ENCODE data around the gene SFT2D2. TPM values are rescaled to one million over a fixed set of nuclear protein-coding genes. Genes with fewer than 3 reads are reported as not detected.

The SFT2D2 gene
- total RNA-seq, 1 donor from 2014 or later = 52.9 TPM

GRCh38 chr1:168218658-168219057 is 7.1 kb upstream of the SFT2D2 start:
- TF ChIP-seq CTCF (conservative IDR thresholded peaks at IDR 0.05) = no peak

GRCh38 chr1:168220470-168220871 is 5.3 kb upstream of the SFT2D2 start:
- Mint-ChIP-seq H3K27ac (ENCODE audit: unreplicated experiment) (no peak overlapping the region), H3K27me3 (ENCODE audit: low read depth) (peaks cover 3% of the 10 kb centered on the region), H3K9me3 (peaks cover 4% of the 10 kb centered on the region), H3K4me1 (peaks cover 12% of the 10 kb centered on the region), H3K4me3 (no peak overlapping the region), H3K36me3 (ENCODE audit: low read depth) (peaks cover 2% of the 10 kb centered on the region)
- TF ChIP-seq CTCF (conservative IDR thresholded peaks at IDR 0.05) = no peak
- no peak for DNase-seq (ENCODE audit: low read depth, low spot score)

More at GRCh38 chr1:168218658-168219057, 7.1 kb upstream of the SFT2D2 start:
- peaks cover 2% of the 10 kb centered on the region for H3K36me3 Mint-ChIP-seq (ENCODE audit: low read depth)
- DNase-seq (ENCODE audit: low read depth, low spot score) = no peak
- no peak overlapping the region for H3K27ac Mint-ChIP-seq (ENCODE audit: unreplicated experiment)
- H3K9me3 Mint-ChIP-seq = peaks cover 10% of the 10 kb centered on the region
- no peak overlapping the region for H3K4me3 Mint-ChIP-seq
- H3K4me1 Mint-ChIP-seq = peaks cover 4% of the 10 kb centered on the region
- H3K27me3 Mint-ChIP-seq (ENCODE audit: low read depth) = peaks cover 3% of the 10 kb centered on the region

GRCh38 chr1:168221275-168221674 is 4.5 kb upstream of the SFT2D2 start:
- Mint-ChIP-seq H3K27ac (ENCODE audit: unreplicated experiment) (no peak overlapping the region), H3K9me3 (peaks cover 4% of the 10 kb centered on the region)

GRCh38 chr1:168223261-168223660 is 2.5 kb upstream of the SFT2D2 start:
- Mint-ChIP-seq H3K4me3 (no peak overlapping the region), H3K4me1 (peaks cover 32% of the 10 kb centered on the region), H3K9me3 (peaks cover 4% of the 10 kb centered on the region), H3K36me3 (ENCODE audit: low read depth) (peaks cover 2% of the 10 kb centered on the region), H3K27ac (ENCODE audit: unreplicated experiment) (no peak overlapping the region), H3K27me3 (ENCODE audit: low read depth) (peaks cover 3% of the 10 kb centered on the region)
- no peak for DNase-seq (ENCODE audit: low read depth, low spot score)
- TF ChIP-seq CTCF (conservative IDR thresholded peaks at IDR 0.05) = no peak

More at GRCh38 chr1:168221275-168221674, 4.5 kb upstream of the SFT2D2 start:
- H3K36me3 Mint-ChIP-seq (ENCODE audit: low read depth) = peaks cover 2% of the 10 kb centered on the region
- no peak for DNase-seq (ENCODE audit: low read depth, low spot score)
- H3K27me3 Mint-ChIP-seq (ENCODE audit: low read depth) = peaks cover 3% of the 10 kb centered on the region
- TF ChIP-seq CTCF (conservative IDR thresholded peaks at IDR 0.05) = no peak
- peaks cover 14% of the 10 kb centered on the region for H3K4me1 Mint-ChIP-seq
- no peak overlapping the region for H3K4me3 Mint-ChIP-seq

GRCh38 chr1:168223681-168224540 is 1.9 kb upstream of the SFT2D2 start:
- peaks cover 34% of the 10 kb centered on the region for H3K4me1 Mint-ChIP-seq
- peaks cover 3% of the 10 kb centered on the region for H3K27me3 Mint-ChIP-seq (ENCODE audit: low read depth)
- H3K27ac Mint-ChIP-seq (ENCODE audit: unreplicated experiment) = no peak overlapping the region
- H3K36me3 Mint-ChIP-seq (ENCODE audit: low read depth) = peaks cover 2% of the 10 kb centered on the region
- no peak for DNase-seq (ENCODE audit: low read depth, low spot score)
- H3K4me3 Mint-ChIP-seq = peak overlapping the region; percentile 35
- peaks cover 4% of the 10 kb centered on the region for H3K9me3 Mint-ChIP-seq
- no peak for TF ChIP-seq CTCF (conservative IDR thresholded peaks at IDR 0.05)
